HepG2 (cell line): ENCODE measurements around the gene ENC1. TPM values are rescaled to one million over a fixed set of nuclear protein-coding genes. Genes with fewer than 3 reads are reported as not detected.

Experiments
- ATAC-seq: fragments of 200-7000 bp; cut with Tn5 transposase; 3 replicates; pipeline ENCODE4 v1.9.1; 2020; ENCODE audit warnings: mild to moderate bottlenecking, moderate library complexity
- BruUV-seq: library from RNA; stranded (reverse); fragments of 400-500 nt; replicated peaks from 2 replicates; lab custom pipeline; 2021; lab: Mats Ljungman, UMichigan
- CTCF ChIA-PET: fragments of 300-600 bp; formaldehyde crosslinking; extraction: SDS; loops from one replicate; lab custom pipeline; 2021; ENCODE audit warnings: low total read pairs, inconsistent platforms, low intra/inter-chr PET ratio; lab: Yijun Ruan, JAX
- POLR2A ChIA-PET: fragments of 350-600 bp; sonication (Branson Sonifier 250); formaldehyde crosslinking; loops from one replicate; lab custom pipeline; 2020; ENCODE audit warnings: antibody characterized with exemption, inconsistent platforms; lab: Yijun Ruan, JAX
- DNase-seq: peaks from one replicate; pipeline ENCODE4 v3.0.0-alpha.2; 2015; ENCODE audit warnings: low spot score
- FAIRE-seq: peaks from 3 replicates; lab custom pipeline; 2011; peaks lifted over from hg19 to GRCh38; lab: Jason Lieb, UNC
- H2AFZ ChIP-seq: one replicate; pipeline ENCODE4 v1.6.1; 2011; ENCODE audit warnings: low read length, inconsistent platforms
- H3K27ac ChIP-seq: fragments of 300-600 bp; 3 replicates; pipeline ENCODE4 v1.8.0; 2011; ENCODE audit warnings: mixed run types, mild to moderate bottlenecking, mixed read lengths, low read length, inconsistent platforms; ENCODE audit not compliant: insufficient read depth; ENCODE audit errors: extremely low read length
- H3K27me3 ChIP-seq, 2 experiments: fragments of 200-600 bp in 1 of 2; 2 replicates in 1 of 2; 3 replicates in 1 of 2; pipeline versions ENCODE4 v1.6.0 to v1.8.0; 2011; ENCODE audit warnings: low read length in 2 of 2, mild to moderate bottlenecking in 2 of 2, moderate library complexity in 2 of 2, inconsistent platforms in 1 of 2; ENCODE audit not compliant: insufficient read depth in 2 of 2, control insufficient read depth in 1 of 2
- H3K36me3 ChIP-seq, 2 experiments: fragments of 200-600 bp in 1 of 2; replicated peaks in 1 of 2; 2 replicates in 1 of 2; 3 replicates in 1 of 2; pipeline versions ENCODE4 v1.5.1 to v1.8.0; 2011; ENCODE audit warnings: low read length in 2 of 2, inconsistent platforms in 1 of 2; ENCODE audit not compliant: insufficient read depth in 2 of 2, control insufficient read depth in 1 of 2
- H3K4me1 ChIP-seq: 2 replicates; pipeline ENCODE4 v1.5.1; 2012; ENCODE audit warnings: low read length, inconsistent platforms; ENCODE audit not compliant: insufficient read depth
- H3K4me2 ChIP-seq: 2 replicates; pipeline ENCODE4 v1.6.0; 2011; ENCODE audit warnings: low read depth, low read length, inconsistent platforms
- H3K4me3 ChIP-seq, 3 experiments: fragments of 200-600 bp in 1 of 3; sonication (generic), shearing (Covaris generic) in 1 of 3; replicated peaks in 1 of 3; 2 replicates each; pipeline ENCODE4 v1.5.1; 2011 to 2016; ENCODE audit warnings: low read length in 3 of 3, inconsistent platforms in 2 of 3, low read depth in 2 of 3, mild to moderate bottlenecking in 2 of 3, control low read depth in 1 of 3, mixed read lengths in 1 of 3; ENCODE audit not compliant: insufficient read depth in 1 of 3
- H3K79me2 ChIP-seq: one replicate; pipeline ENCODE4 v1.6.1; 2011; ENCODE audit warnings: low read length, inconsistent platforms; ENCODE audit not compliant: insufficient read depth
- H3K9ac ChIP-seq: 2 replicates; pipeline ENCODE4 v1.6.0; 2011; ENCODE audit warnings: mild to moderate bottlenecking, low read depth, low read length, inconsistent platforms; ENCODE audit not compliant: insufficient read depth
- H3K9me3 ChIP-seq: 2 replicates; pipeline ENCODE4 v1.5.1; 2012; ENCODE audit warnings: mild to moderate bottlenecking, low read length
- H4K20me1 ChIP-seq: 2 replicates; pipeline ENCODE4 v1.6.0; 2011; ENCODE audit warnings: inconsistent platforms, mild to moderate bottlenecking, low read length, moderate library complexity; ENCODE audit not compliant: insufficient read depth
- ARNTL ChIP-seq: sonication (generic); formaldehyde crosslinking; IDR thresholded peaks from 2 replicates; pipeline ENCODE4 v1.4.0; 2020; ENCODE audit warnings: mild to moderate bottlenecking, missing genetic modification reagents
- HOXD1 ChIP-seq: sonication (generic); formaldehyde crosslinking; IDR thresholded peaks from 2 replicates; pipeline ENCODE4 v1.5.0; 2020; ENCODE audit warnings: missing genetic modification reagents
- MAFF ChIP-seq: IDR thresholded peaks from 2 replicates; pipeline ENCODE4 v1.6.1; 2011; ENCODE audit warnings: low read depth, low read length, improper control_type of control experiment
- MAFK ChIP-seq, 2 experiments: IDR thresholded peaks in 1 of 2; conservative IDR thresholded peaks in 1 of 2; 2 replicates each; pipeline ENCODE4 v1.6.1; 2011; ENCODE audit warnings: improper control_type of control experiment in 2 of 2, low read length in 2 of 2
- MNT ChIP-seq: fragments of 450-650 bp; IDR thresholded peaks from 2 replicates; pipeline ENCODE4 v1.6.1; 2016
- NAIF1 ChIP-seq: sonication (generic); formaldehyde crosslinking; IDR thresholded peaks from 2 replicates; pipeline ENCODE4 v1.5.0; 2020; ENCODE audit warnings: mild to moderate bottlenecking, missing genetic modification reagents, borderline replicate concordance
- NCOA1 ChIP-seq: sonication (generic); formaldehyde crosslinking; IDR thresholded peaks from 2 replicates; pipeline ENCODE4 v1.9.0; 2021; ENCODE audit warnings: missing genetic modification reagents
- NFIC ChIP-seq: IDR thresholded peaks from 2 replicates; pipeline ENCODE4 v1.6.1; 2012; ENCODE audit warnings: mild to moderate bottlenecking, low read length, inconsistent platforms
- SALL1 ChIP-seq: sonication (generic); formaldehyde crosslinking; IDR thresholded peaks from 2 replicates; pipeline ENCODE4 v1.8.0; 2022; ENCODE audit warnings: mild to moderate bottlenecking, missing genetic modification reagents
- ZFP36L2 ChIP-seq: sonication (generic); formaldehyde crosslinking; IDR thresholded peaks from 2 replicates; pipeline ENCODE4 v1.4.0; 2020; ENCODE audit warnings: missing genetic modification reagents
- ZGPAT ChIP-seq: IDR thresholded peaks from 2 replicates; pipeline ENCODE4 v1.6.1; 2016; ENCODE audit warnings: mild to moderate bottlenecking
- ZNF232 ChIP-seq: sonication (generic); formaldehyde crosslinking; IDR thresholded peaks from 2 replicates; pipeline ENCODE4 v1.4.0; 2020; ENCODE audit warnings: missing genetic modification reagents, borderline replicate concordance
- ZNF292 ChIP-seq: sonication (generic); formaldehyde crosslinking; IDR thresholded peaks from 2 replicates; pipeline ENCODE4 v1.8.1; 2022; ENCODE audit warnings: mild to moderate bottlenecking, low read depth, missing genetic modification reagents, borderline replicate concordance
- ZNF503 ChIP-seq: sonication (generic); formaldehyde crosslinking; IDR thresholded peaks from 2 replicates; pipeline ENCODE4 v1.4.0; 2020; ENCODE audit warnings: missing genetic modification reagents
- ZNF670 ChIP-seq: sonication (generic); formaldehyde crosslinking; IDR thresholded peaks from 2 replicates; pipeline ENCODE4 v1.8.0; 2022; ENCODE audit warnings: mild to moderate bottlenecking, missing genetic modification reagents, borderline replicate concordance
- WGBS: methylation state at CpG from one replicate; pipeline ENCODE4 v1.1.6; 2017; ENCODE audit warnings: low lambda C conversion rate; 5-methylcytosine and 5-hydroxymethylcytosine counted together
- in situ Hi-C: cut with HindIII; loops from 2 replicates; pipeline ENCODE4 v1.10.0; 2017; ENCODE audit warnings: low pct_unique_long_range_greater_than_20kb; ENCODE audit not compliant: extremely low pct_ligation_motif_present
- intact Hi-C: fragments of 100-400 bp; cut with micrococcal nuclease; formaldehyde crosslinking; loops from one replicate; pipeline ENCODE4 v1.10.0; 2022; ENCODE audit not compliant: unreplicated experiment
- polyA plus RNA-seq, 8 experiments: library from polyadenylated mRNA; depleted of rRNA in 3 of 8; stranded (reverse) in 7 of 8; unstranded in 1 of 8; fragments of >200 nt; fragmentation: Illumina TruSeq in 4 of 8; extraction: Trizol in 4 of 8; gene quantifications; 2 replicates each; pipeline versions ENCODE4 v1.2.1 to v1.2.3, GENCODE V29; 2011 to 2016; ENCODE audit warnings: low read depth in 4 of 8, missing spikeins in 1 of 8, mixed read lengths in 1 of 8; ENCODE audit not compliant: insufficient read depth in 1 of 8
- total RNA-seq, 5 experiments: library from RNA; depleted of rRNA; stranded (reverse); fragments of >200 nt; fragmentation: Illumina TruSeq; extraction: Trizol; gene quantifications; 2 replicates each; pipeline ENCODE4 v1.2.3, GENCODE V29; 2016; ENCODE audit warnings: low read depth in 1 of 5

ENC1 gene
- total and polyA plus RNA-seq, 2 of the 13 experiments (the other 11 are each of a cell fraction or from before 2014, with no cell fraction given): 63.8 to 64.4 TPM

- H3K9ac ChIP-seq: no peak overlapping the region
- no peaks in the 10 kb centered on the region for H3K79me2 ChIP-seq
- in situ Hi-C loops: no loop called here
- H2AFZ ChIP-seq: no peak overlapping the region
- no peaks in the 10 kb centered on the region for H3K9me3 ChIP-seq
- FAIRE-seq: no peak
- ATAC-seq: no peak
- no peak overlapping the region for H3K4me2 ChIP-seq
- H3K4me1 ChIP-seq: peaks cover 29% of the 10 kb centered on the region
- no peak for DNase-seq
- CTCF ChIA-PET: no interaction called here
- H3K27ac ChIP-seq: no peak overlapping the region
- H3K4me3 ChIP-seq: no peak overlapping the region
- H3K27me3 ChIP-seq: no peaks in the 10 kb centered on the region
- no TSS peak for BruUV-seq
- POLR2A ChIA-PET: no interaction called here
- intact Hi-C loops: no loop called here
- 79% methylated on average over 5 of the region's 5 CpGs for WGBS
- H3K36me3 ChIP-seq: no peaks in the 10 kb centered on the region
- no peaks in the 10 kb centered on the region for H4K20me1 ChIP-seq
- TF ChIP-seq MAFK (conservative IDR thresholded peaks at IDR 0.05 in 1 of 2, IDR thresholded peaks at IDR 0.05 in 1 of 2; ENCODE audit: low read length in 2 of 2) (peak in 1 of 2 experiments; percentile 58; a peak in 2 of 4 replicates), ZGPAT (no peak), NFIC (no peak), ZNF232 (CRISPR knock-in tag) (no peak), SALL1 (CRISPR knock-in tag) (no peak), ZFP36L2 (CRISPR knock-in tag) (no peak), NCOA1 (CRISPR knock-in tag) (no peak), NAIF1 (CRISPR knock-in tag) (no peak), MNT (no peak), HOXD1 (no peak), ZNF503 (CRISPR knock-in tag) (no peak), ARNTL (no peak), MAFF (peak; percentile 23; the same call in 1 of the 2 replicates), ZNF292 (no peak), ZNF670 (CRISPR knock-in tag) (no peak)
Measured at GRCh38 chr5:74608736-74609601, 31.6 kb downstream of the ENC1 start.
